Prostate gland (tissue), 2 donors: ENCODE data around the gene MPI. TPM values are rescaled to one million over a fixed set of nuclear protein-coding genes. Genes with fewer than 3 reads are reported as not detected.

Experiments
- DNase-seq: peaks from one replicate; pipeline ENCODE4 v3.0.0-alpha.2; 2019; ENCODE audit warnings: low spot score
- H3K27ac ChIP-seq, 2 donors: fragments of 200-600 bp; sonication (generic); 2 replicates each; pipeline ENCODE4 v1.5.1; 2017 to 2019
- H3K27me3 ChIP-seq: fragments of 200-600 bp; sonication (generic); replicated peaks from 2 replicates; pipeline ENCODE4 v1.5.1; 2019; ENCODE audit not compliant: insufficient read depth
- H3K36me3 ChIP-seq, 2 donors: fragments of 200-600 bp; sonication (generic); 1 replicate in 1 of 2; 2 replicates in 1 of 2; pipeline versions ENCODE4 v1.5.1 to v1.8.1; 2017 to 2019
- H3K4me1 ChIP-seq: fragments of 200-600 bp; sonication (generic); replicated peaks from 2 replicates; pipeline ENCODE4 v1.5.1; 2019
- H3K4me3 ChIP-seq, 2 donors: fragments of 200-600 bp; sonication (generic); 2 replicates each; pipeline ENCODE4 v1.5.1; 2017 to 2019
- H3K9me3 ChIP-seq: fragments of 200-600 bp; sonication (generic); 2 replicates; pipeline ENCODE4 v1.5.1; 2017
- CTCF ChIP-seq, 4 experiments: fragments of 200-600 bp in 2 of 4; fragments of 450-650 bp in 2 of 4; sonication (generic) in 2 of 4; IDR thresholded peaks; 1 replicate in 3 of 4; 2 replicates in 1 of 4; pipeline ENCODE4 v1.5.1; 2016 to 2019; ENCODE audit warnings: antibody characterized with exemption in 4 of 4, mild to moderate bottlenecking in 2 of 4, moderate library complexity in 2 of 4
- POLR2A ChIP-seq: fragments of 450-650 bp; IDR thresholded peaks from one replicate; pipeline ENCODE4 v1.6.1; 2016; ENCODE audit warnings: antibody characterized with exemption, mild to moderate bottlenecking
- POLR2AphosphoS5 ChIP-seq: sonication (generic); formaldehyde crosslinking; IDR thresholded peaks from one replicate; pipeline ENCODE4 v1.6.1; 2017; ENCODE audit warnings: antibody characterized with exemption
- WGBS: methylation state at CpG from one replicate; pipeline ENCODE4 v1.1.5; 2018; 5-methylcytosine and 5-hydroxymethylcytosine counted together
- intact Hi-C: fragments of 100-400 bp; cut with DNase I; formaldehyde crosslinking; loops from one replicate; pipeline ENCODE4 v1.14.2; 2022
- total RNA-seq, 2 donors: library from RNA; depleted of rRNA; stranded (reverse); fragments of >200 nt; gene quantifications; one replicate each; pipeline ENCODE4 v1.1.0, GENCODE V29; 2016

Gene MPI
- total RNA-seq, 2 donors from 2014 or later = 48.5 to 91.4 TPM

- H3K36me3 ChIP-seq = peaks cover 6 to 9% of the 10 kb centered on the region in 2 donors
- no peak overlapping the region for H3K4me3 ChIP-seq
- no peaks in the 10 kb centered on the region for H3K27me3 ChIP-seq
- H3K4me1 ChIP-seq = peaks cover 10% of the 10 kb centered on the region
- WGBS = 89% methylated on average over 4 of the region's 4 CpGs
- TF ChIP-seq POLR2AphosphoS5 = no peak
- no peaks in the 10 kb centered on the region for H3K9me3 ChIP-seq
- intact Hi-C loops = no loop called here
- no peak for DNase-seq
- H3K27ac ChIP-seq = no peak overlapping the region
These were observed 44.3 kb upstream of the MPI start for GRCh38 chr15:74845581-74845980.

GRCh38 chr15:74847432-74847831 lies 42.4 kb upstream of the MPI start:
- Histone ChIP-seq H3K27me3 (no peaks in the 10 kb centered on the region), H3K27ac (no peak overlapping the region), H3K9me3 (no peaks in the 10 kb centered on the region), H3K36me3 (peaks cover 16 to 19% of the 10 kb centered on the region in 2 donors), H3K4me3 (no peak overlapping the region), H3K4me1 (peaks cover 3% of the 10 kb centered on the region)
- TF ChIP-seq CTCF (IDR thresholded peaks at IDR 0.05) (no peak), POLR2A (no peak), POLR2AphosphoS5 (no peak)
- intact Hi-C loops = no loop called here
- no peak for DNase-seq
- WGBS = 98% methylated on average over 3 of the region's 3 CpGs

- peaks cover 16 to 28% of the 10 kb centered on the region in 2 donors for H3K36me3 ChIP-seq
- 96% methylated on average over 4 of the region's 4 CpGs for WGBS
- TF ChIP-seq CTCF (IDR thresholded peaks at IDR 0.05) (no peak), POLR2A (no peak), POLR2AphosphoS5 (no peak)
These were observed 39.4 kb upstream of the MPI start for GRCh38 chr15:74850393-74850792.

GRCh38 chr15:74851960-74852359 lies 37.9 kb upstream of the MPI start:
- H3K9me3 ChIP-seq = no peaks in the 10 kb centered on the region
- H3K27me3 ChIP-seq = no peaks in the 10 kb centered on the region
- H3K27ac ChIP-seq = no peak overlapping the region
- H3K4me3 ChIP-seq = no peak overlapping the region
- no peaks in the 10 kb centered on the region for H3K4me1 ChIP-seq
- WGBS = 93% methylated on average over 6 of the region's 7 CpGs
- peaks cover 16 to 28% of the 10 kb centered on the region in 2 donors for H3K36me3 ChIP-seq
- TF ChIP-seq POLR2AphosphoS5 = no peak
- TF ChIP-seq CTCF (IDR thresholded peaks at IDR 0.05) = no peak
- no peak for TF ChIP-seq POLR2A
- no peak for DNase-seq
- intact Hi-C loops = no loop called here

More at GRCh38 chr15:74850393-74850792, 39.4 kb upstream of the MPI start:
- no peaks in the 10 kb centered on the region for H3K27me3 ChIP-seq
- no peak overlapping the region for H3K27ac ChIP-seq
- H3K4me3 ChIP-seq = no peak overlapping the region
- DNase-seq = no peak
- no peaks in the 10 kb centered on the region for H3K4me1 ChIP-seq
- intact Hi-C loops = no loop called here
- H3K9me3 ChIP-seq = no peaks in the 10 kb centered on the region

GRCh38 chr15:74854453-74855022 lies 35.3 kb upstream of the MPI start:
- no peaks in the 10 kb centered on the region for H3K27me3 ChIP-seq
- intact Hi-C loops = no loop called here
- no peak overlapping the region for H3K27ac ChIP-seq
- H3K4me3 ChIP-seq = no peak overlapping the region
- TF ChIP-seq POLR2A (no peak), CTCF (IDR thresholded peaks at IDR 0.05) (no peak), POLR2AphosphoS5 (no peak)
- no peak for DNase-seq
- H3K36me3 ChIP-seq = peaks cover 10 to 28% of the 10 kb centered on the region in 2 donors
- H3K4me1 ChIP-seq = peaks cover 8% of the 10 kb centered on the region
- no peaks in the 10 kb centered on the region for H3K9me3 ChIP-seq
- WGBS = 93% methylated on average over 13 of the region's 13 CpGs
